Caco-2 (cell line): ENCODE results near the gene CDKN2B. TPM values are rescaled to one million over a fixed set of nuclear protein-coding genes. Genes with fewer than 3 reads are reported as not detected.

ENCODE experiments used
- BruUV-seq: library from RNA; stranded (reverse); fragments of 400-500 nt; replicated peaks from 2 replicates; lab custom pipeline; 2021; lab: Mats Ljungman, UMichigan
- CTCF ChIA-PET: fragments of 300-600 bp; sonication (Branson Sonifier 250); formaldehyde crosslinking; loops from one replicate; lab custom pipeline; 2022; ENCODE audit warnings: antibody characterized with exemption; lab: Charles Lee
- POLR2A ChIA-PET: fragments of 300-600 bp; sonication (Branson Sonifier 250); formaldehyde crosslinking; loops from one replicate; lab custom pipeline; 2022; ENCODE audit warnings: antibody characterized with exemption; lab: Charles Lee
- DNase-seq, 2 experiments: peaks; one replicate each; pipeline versions ENCODE4 v3.0.0 to v3.0.0-alpha.2; 2020 to 2022
- H3K27me3 ChIP-seq: replicated peaks from 2 replicates; pipeline ENCODE4 v1.6.0; 2011; ENCODE audit warnings: low read length; ENCODE audit not compliant: control insufficient read depth, insufficient read depth
- H3K36me3 ChIP-seq: 2 replicates; pipeline ENCODE4 v1.5.1; 2011; ENCODE audit warnings: low read length; ENCODE audit not compliant: control insufficient read depth, insufficient read depth
- H3K4me1 ChIP-seq: fragments of 250-450 bp; sonication (Bioruptor Pico); 2 replicates; pipeline ENCODE4 v1.5.1; 2020; ENCODE audit warnings: mild to moderate bottlenecking
- H3K4me3 ChIP-seq: 2 replicates; pipeline ENCODE4 v1.5.1; 2011; ENCODE audit warnings: low read depth, mild to moderate bottlenecking, control low read depth, low read length
- H3K9me3 ChIP-seq: fragments of 250-450 bp; sonication (Bioruptor Pico); 2 replicates; pipeline ENCODE4 v1.5.1; 2020; ENCODE audit warnings: mild to moderate bottlenecking, moderate library complexity
- H3K27ac Mint-ChIP-seq: one replicate; pipeline ENCODE4 v1.8.0; 2022; ENCODE audit warnings: mixed read lengths; ENCODE audit not compliant: unreplicated experiment
- H3K27me3 Mint-ChIP-seq: one replicate; pipeline ENCODE4 v1.8.0; 2022; ENCODE audit warnings: mixed read lengths; ENCODE audit not compliant: insufficient read depth, unreplicated experiment
- H3K36me3 Mint-ChIP-seq: one replicate; pipeline ENCODE4 v1.8.0; 2022; ENCODE audit warnings: mild to moderate bottlenecking, mixed read lengths; ENCODE audit not compliant: insufficient read depth, unreplicated experiment
- H3K4me1 Mint-ChIP-seq: one replicate; pipeline ENCODE4 v1.8.0; 2022; ENCODE audit warnings: low read depth, mixed read lengths; ENCODE audit not compliant: unreplicated experiment
- H3K4me3 Mint-ChIP-seq: one replicate; pipeline ENCODE4 v1.8.0; 2022; ENCODE audit warnings: mild to moderate bottlenecking, moderate library complexity, mixed read lengths; ENCODE audit not compliant: unreplicated experiment
- H3K9me3 Mint-ChIP-seq: one replicate; pipeline ENCODE4 v1.8.0; 2022; ENCODE audit warnings: mixed read lengths; ENCODE audit not compliant: unreplicated experiment
- CTCF ChIP-seq, 2 experiments: fragments of 200-600 bp in 1 of 2; IDR thresholded peaks; 1 replicate in 1 of 2; 2 replicates in 1 of 2; pipeline versions ENCODE4 v1.5.1 to v1.8.0; 2011 to 2022; ENCODE audit warnings: antibody characterized with exemption in 1 of 2, control low read depth in 1 of 2, inconsistent platforms in 1 of 2, low read depth in 1 of 2, low read length in 1 of 2, mild to moderate bottlenecking in 1 of 2, moderate library complexity in 1 of 2; ENCODE audit not compliant: insufficient read depth in 1 of 2, severe bottlenecking in 1 of 2, unreplicated experiment in 1 of 2
- intact Hi-C: fragments of 100-400 bp; cut with micrococcal nuclease; formaldehyde crosslinking; loops from one replicate; pipeline ENCODE4 v1.10.0; 2022; ENCODE audit not compliant: unreplicated experiment
- total RNA-seq: library from RNA; stranded (reverse); gene quantifications from 2 replicates; pipeline ENCODE4 v1.2.3, GENCODE V29; 2022

CDKN2B gene
- total RNA-seq, 1 experiment from 2014 or later = 7.6 TPM

GRCh38 chr9:22045423-22045822 is 36.3 kb upstream of the CDKN2B start:
- H3K4me3 ChIP-seq = no peak overlapping the region
- no peaks in the 10 kb centered on the region for H3K36me3 ChIP-seq
- no peak for DNase-seq
- CTCF ChIA-PET = no interaction called here
- H3K9me3 ChIP-seq = no peaks in the 10 kb centered on the region
- no peaks in the 10 kb centered on the region for H3K27me3 Mint-ChIP-seq
- no TSS peak for BruUV-seq
- no peaks in the 10 kb centered on the region for H3K9me3 Mint-ChIP-seq
- no peak for TF ChIP-seq CTCF (IDR thresholded peaks at IDR 0.05; ENCODE audit: insufficient read depth in 1 of 2, low read depth in 1 of 2, low read length in 1 of 2, severe bottlenecking in 1 of 2, unreplicated experiment in 1 of 2)
- H3K4me3 Mint-ChIP-seq = no peak overlapping the region
- intact Hi-C loops = no loop called here
- POLR2A ChIA-PET = no interaction called here
- no peaks in the 10 kb centered on the region for H3K27me3 ChIP-seq
- H3K4me1 ChIP-seq = peaks cover 36% of the 10 kb centered on the region
- peaks cover 6% of the 10 kb centered on the region for H3K36me3 Mint-ChIP-seq
- H3K27ac Mint-ChIP-seq = no peak overlapping the region
- H3K4me1 Mint-ChIP-seq = no peaks in the 10 kb centered on the region

GRCh38 chr9:22044583-22044982 is 35.5 kb upstream of the CDKN2B start:
- Histone ChIP-seq H3K4me3 (no peak overlapping the region), H3K27me3 (no peaks in the 10 kb centered on the region), H3K36me3 (no peaks in the 10 kb centered on the region), H3K9me3 (no peaks in the 10 kb centered on the region), H3K4me1 (peaks cover 36% of the 10 kb centered on the region)
- Mint-ChIP-seq H3K27ac (no peak overlapping the region), H3K4me3 (no peak overlapping the region), H3K4me1 (no peaks in the 10 kb centered on the region), H3K36me3 (peaks cover 6% of the 10 kb centered on the region), H3K9me3 (no peaks in the 10 kb centered on the region), H3K27me3 (no peaks in the 10 kb centered on the region)
- intact Hi-C loops = no loop called here
- POLR2A ChIA-PET = no interaction called here
- TF ChIP-seq CTCF (IDR thresholded peaks at IDR 0.05; ENCODE audit: insufficient read depth in 1 of 2, low read depth in 1 of 2, low read length in 1 of 2, severe bottlenecking in 1 of 2, unreplicated experiment in 1 of 2) = no peak
- no peak for DNase-seq
- BruUV-seq = no TSS peak
- CTCF ChIA-PET = no interaction called here

- Histone ChIP-seq H3K4me1 (peaks cover 36% of the 10 kb centered on the region), H3K9me3 (no peaks in the 10 kb centered on the region), H3K27me3 (no peaks in the 10 kb centered on the region), H3K36me3 (no peaks in the 10 kb centered on the region), H3K4me3 (no peak overlapping the region)
- TF ChIP-seq CTCF (IDR thresholded peaks at IDR 0.05; ENCODE audit: insufficient read depth in 1 of 2, low read depth in 1 of 2, low read length in 1 of 2, severe bottlenecking in 1 of 2, unreplicated experiment in 1 of 2) = no peak
- intact Hi-C loops = loop anchor here (2.0 kb wide), 2 partner anchors 75 to 195 kb away; no protein-coding TSS in a partner anchor
- no peak for DNase-seq
- H3K36me3 Mint-ChIP-seq = peaks cover 6% of the 10 kb centered on the region
- H3K27ac Mint-ChIP-seq = no peak overlapping the region
- ChIA-PET POLR2A (no interaction called here), CTCF (no interaction called here)
- no peaks in the 10 kb centered on the region for H3K9me3 Mint-ChIP-seq
- no peak overlapping the region for H3K4me3 Mint-ChIP-seq
- BruUV-seq = no TSS peak
- H3K27me3 Mint-ChIP-seq = no peaks in the 10 kb centered on the region
- no peaks in the 10 kb centered on the region for H3K4me1 Mint-ChIP-seq
These were observed 34.8 kb upstream of the CDKN2B start for GRCh38 chr9:22043928-22044327.
